ENCODE results near the gene ANGPTL2.

- TF ChIP-seq POLR2A (IDR thresholded peaks at IDR 0.05): no peak
- no peak for TF ChIP-seq CTCF (IDR thresholded peaks at IDR 0.05)
Observed at GRCh38 chr9:127050152-127050551, 72.3 kb downstream of the ANGPTL2 start.
